ENCODE results near the gene MINAR2.

MINAR2 gene

DNA sequence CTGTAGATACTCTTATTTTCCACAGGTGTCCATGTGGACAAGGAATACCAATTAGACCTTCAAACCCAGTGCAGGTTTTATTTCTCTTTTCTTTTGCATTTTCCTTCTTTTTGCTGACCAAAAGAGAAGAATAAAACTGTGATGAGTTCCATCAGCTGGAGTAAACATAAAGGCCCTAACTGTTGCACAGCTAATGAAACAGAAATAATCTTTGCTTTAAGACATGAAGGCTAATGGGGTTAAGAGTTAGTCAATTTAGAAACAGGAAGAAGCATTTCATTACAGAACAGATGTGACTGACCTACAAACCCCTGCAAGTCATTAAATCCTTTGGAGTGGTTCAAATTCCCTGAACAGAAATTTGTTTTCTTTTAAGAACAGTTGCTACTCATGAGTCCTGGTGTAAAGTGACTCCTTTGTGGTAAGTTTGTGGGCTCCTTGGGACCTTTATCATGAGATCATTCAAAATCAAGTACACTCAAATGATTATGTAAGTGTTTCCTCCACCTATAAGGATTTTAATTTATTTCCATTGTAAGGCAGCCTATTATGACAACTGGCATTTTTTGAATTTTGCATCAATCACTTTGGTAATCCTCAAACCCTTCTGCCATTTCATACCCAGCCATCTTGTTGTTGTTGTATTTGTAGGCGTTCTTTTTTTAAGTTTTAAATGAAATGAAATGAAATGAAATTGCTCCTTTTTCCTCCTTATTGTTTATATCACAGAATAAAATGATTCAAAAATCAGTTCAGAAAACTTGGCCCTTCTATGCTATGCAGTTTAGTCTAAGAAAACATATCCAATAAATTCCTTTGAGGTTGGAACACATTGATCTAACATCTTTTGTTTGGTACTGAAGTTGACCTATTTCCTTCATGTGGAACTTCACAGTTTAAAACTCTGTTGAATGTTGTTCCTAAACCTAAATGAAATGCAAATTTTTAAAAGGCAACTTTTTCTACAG is 1.3 kb downstream of the MINAR2 start:
- in situ Hi-C loops (cut with MboI; ENCODE audit: low pct_unique_long_range_greater_than_20kb, low sequenced_read_pairs, unreplicated experiment), result no loop called here
- DNase-seq (ENCODE audit: low spot score), result no peak
- TF ChIP-seq, protein P1, sequence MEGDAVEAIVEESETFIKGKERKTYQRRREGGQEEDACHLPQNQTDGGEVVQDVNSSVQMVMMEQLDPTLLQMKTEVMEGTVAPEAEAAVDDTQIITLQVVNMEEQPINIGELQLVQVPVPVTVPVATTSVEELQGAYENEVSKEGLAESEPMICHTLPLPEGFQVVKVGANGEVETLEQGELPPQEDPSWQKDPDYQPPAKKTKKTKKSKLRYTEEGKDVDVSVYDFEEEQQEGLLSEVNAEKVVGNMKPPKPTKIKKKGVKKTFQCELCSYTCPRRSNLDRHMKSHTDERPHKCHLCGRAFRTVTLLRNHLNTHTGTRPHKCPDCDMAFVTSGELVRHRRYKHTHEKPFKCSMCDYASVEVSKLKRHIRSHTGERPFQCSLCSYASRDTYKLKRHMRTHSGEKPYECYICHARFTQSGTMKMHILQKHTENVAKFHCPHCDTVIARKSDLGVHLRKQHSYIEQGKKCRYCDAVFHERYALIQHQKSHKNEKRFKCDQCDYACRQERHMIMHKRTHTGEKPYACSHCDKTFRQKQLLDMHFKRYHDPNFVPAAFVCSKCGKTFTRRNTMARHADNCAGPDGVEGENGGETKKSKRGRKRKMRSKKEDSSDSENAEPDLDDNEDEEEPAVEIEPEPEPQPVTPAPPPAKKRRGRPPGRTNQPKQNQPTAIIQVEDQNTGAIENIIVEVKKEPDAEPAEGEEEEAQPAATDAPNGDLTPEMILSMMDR (IDR thresholded peaks at IDR 0.05; ENCODE audit: extremely low read depth, insufficient read depth, missing control alignments), result no peak

DNA sequence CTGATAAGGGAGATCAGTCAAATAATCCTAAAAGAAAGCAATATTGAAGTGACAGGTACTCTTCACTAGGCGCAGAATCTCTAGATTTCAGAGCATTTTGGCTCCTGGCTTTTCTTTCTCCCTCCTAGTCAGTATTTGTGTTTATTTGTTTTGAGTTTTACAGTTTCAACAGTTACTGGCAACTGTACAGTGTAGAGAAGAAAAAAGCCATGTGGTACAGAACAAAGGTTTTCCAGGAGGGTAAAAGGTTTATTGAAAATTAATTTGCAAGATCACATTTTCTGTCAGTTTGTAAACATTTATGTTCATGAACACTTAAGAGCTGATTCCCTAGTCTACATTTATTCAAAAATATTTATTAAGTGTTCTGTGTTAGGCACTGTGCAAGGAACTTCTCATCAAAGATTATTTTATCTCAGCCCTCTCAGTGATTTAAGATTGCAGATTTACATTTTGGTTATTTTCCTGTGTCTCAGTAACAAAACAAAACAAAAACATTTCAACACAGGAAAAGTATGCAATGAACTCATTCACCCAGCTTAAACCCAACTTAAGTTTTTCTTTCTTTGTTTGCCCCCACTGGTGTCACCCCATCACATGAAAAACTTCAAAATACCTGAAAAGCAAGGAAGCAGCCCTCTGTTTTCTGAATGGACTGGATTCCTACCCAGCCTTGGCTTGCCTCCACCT is 12.9 kb downstream of the MINAR2 start:
- in situ Hi-C loops (cut with MboI; ENCODE audit: low pct_unique_long_range_greater_than_20kb, low sequenced_read_pairs, unreplicated experiment), result no loop called here
- TF ChIP-seq, protein P1 (IDR thresholded peaks at IDR 0.05; ENCODE audit: extremely low read depth, insufficient read depth, missing control alignments), result no peak
- no peak for DNase-seq (ENCODE audit: low spot score)

DNA sequence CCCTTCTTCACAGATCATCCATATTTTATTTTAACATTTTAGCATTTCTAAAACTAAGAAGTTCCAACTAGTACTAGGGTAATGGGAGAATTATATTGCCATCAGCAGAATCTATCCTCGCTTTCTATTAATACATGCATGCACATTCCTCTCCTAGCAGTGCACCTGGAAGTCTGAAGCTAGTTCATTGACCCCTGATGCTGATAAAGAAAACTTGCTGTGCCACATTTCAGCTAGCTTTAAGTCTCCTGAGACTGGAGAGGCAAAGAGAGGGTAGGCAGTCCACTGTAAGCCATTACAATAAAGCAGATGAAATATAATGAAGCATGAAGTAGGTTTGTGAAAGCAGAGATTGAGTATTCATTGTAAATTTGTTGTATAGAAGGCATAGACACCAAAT is 15.8 kb downstream of the MINAR2 start:
- in situ Hi-C loops (cut with MboI; ENCODE audit: low pct_unique_long_range_greater_than_20kb, low sequenced_read_pairs, unreplicated experiment), result no loop called here
- TF ChIP-seq, protein P1 (IDR thresholded peaks at IDR 0.05; ENCODE audit: extremely low read depth, insufficient read depth, missing control alignments), result no peak
- DNase-seq (ENCODE audit: low spot score), result no peak

GRCh38 chr5:129766798-129767197 is 18.9 kb downstream of the MINAR2 start:
- TF ChIP-seq, protein P1 (IDR thresholded peaks at IDR 0.05; ENCODE audit: extremely low read depth, insufficient read depth, missing control alignments), result no peak
- no peak for DNase-seq (ENCODE audit: low spot score)
- in situ Hi-C loops (cut with MboI; ENCODE audit: low pct_unique_long_range_greater_than_20kb, low sequenced_read_pairs, unreplicated experiment), result no loop called here

DNA sequence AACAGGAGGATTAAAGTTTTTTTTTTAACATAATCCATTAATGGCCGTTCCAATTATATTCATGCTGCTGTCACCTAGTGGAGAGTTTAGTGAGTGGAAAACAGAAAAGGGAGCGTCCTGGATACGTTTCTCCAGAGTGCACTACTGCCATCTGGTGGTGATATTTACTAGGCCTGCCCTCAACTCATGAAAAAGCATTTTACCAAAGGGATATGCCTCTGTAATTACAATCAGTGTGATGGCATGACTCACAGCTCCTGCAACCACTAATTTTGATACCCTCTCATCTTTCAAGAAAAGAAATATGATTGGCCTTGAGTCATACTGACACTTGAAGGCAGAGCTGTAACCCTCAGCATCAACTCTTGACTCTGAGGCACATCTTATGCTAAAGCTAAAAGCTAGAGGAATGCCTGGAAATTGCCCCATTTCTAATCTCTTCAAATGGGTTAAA is 20.1 kb downstream of the MINAR2 start:
- in situ Hi-C loops (cut with MboI; ENCODE audit: low pct_unique_long_range_greater_than_20kb, low sequenced_read_pairs, unreplicated experiment), result no loop called here
- DNase-seq (ENCODE audit: low spot score), result peak; percentile 55

GRCh38 chr5:129768735-129769134 is 20.8 kb downstream of the MINAR2 start:
- in situ Hi-C loops (cut with MboI; ENCODE audit: low pct_unique_long_range_greater_than_20kb, low sequenced_read_pairs, unreplicated experiment), result no loop called here
- TF ChIP-seq, protein P1 (IDR thresholded peaks at IDR 0.05; ENCODE audit: extremely low read depth, insufficient read depth, missing control alignments), result no peak
- no peak for DNase-seq (ENCODE audit: low spot score)

More for the DNA sequence above, 20.1 kb downstream of the MINAR2 start:
- TF ChIP-seq, protein P1 (IDR thresholded peaks at IDR 0.05; ENCODE audit: extremely low read depth, insufficient read depth, missing control alignments), result peak; percentile 92
